ENCODE data around the gene TTC33.
"Not testable (repeated sequence)": the region's sequence is repeated elsewhere in the genome, so short reads cannot be mapped to it uniquely, and the experiment has no call there.

TTC33 gene

GRCh38 chr5:40601198-40601868, 154.4 kb downstream of the TTC33 start:
- no peak for DNase-seq

GRCh38 chr5:40600383-40600782, 155.4 kb downstream of the TTC33 start:
- DNase-seq: no peak

GRCh38 chr5:40599676-40600075, 156.1 kb downstream of the TTC33 start:
- no peak for DNase-seq

GRCh38 chr5:40594811-40595210, 160.9 kb downstream of the TTC33 start:
- DNase-seq: no peak

- DNase-seq: not testable (repeated sequence)
Observed at GRCh38 chr5:40591727-40592396, 163.9 kb downstream of the TTC33 start.

GRCh38 chr5:40587376-40587775, 168.4 kb downstream of the TTC33 start:
- no peak for DNase-seq

- no peak for DNase-seq
Observed at GRCh38 chr5:40585537-40586267, 170.1 kb downstream of the TTC33 start.

- DNase-seq: no peak
Observed at GRCh38 chr5:40584054-40584453, 171.7 kb downstream of the TTC33 start.

GRCh38 chr5:40578501-40579451, 177.0 kb downstream of the TTC33 start:
- no peak for DNase-seq

GRCh38 chr5:40577718-40578117, 178.0 kb downstream of the TTC33 start:
- no peak for DNase-seq

GRCh38 chr5:40575921-40576320, 179.8 kb downstream of the TTC33 start:
- no peak for DNase-seq

GRCh38 chr5:40575411-40575810, 180.3 kb downstream of the TTC33 start:
- no peak for DNase-seq

GRCh38 chr5:40572937-40573336, 182.8 kb downstream of the TTC33 start:
- DNase-seq: no peak

- no peak for DNase-seq
Observed at GRCh38 chr5:40572391-40572790, 183.4 kb downstream of the TTC33 start.

GRCh38 chr5:40571729-40572128, 184.0 kb downstream of the TTC33 start:
- no peak for DNase-seq

GRCh38 chr5:40570408-40571129, 185.2 kb downstream of the TTC33 start:
- no peak for DNase-seq

GRCh38 chr5:40569546-40570270, 186.1 kb downstream of the TTC33 start:
- DNase-seq: no peak

GRCh38 chr5:40568548-40568947, 187.2 kb downstream of the TTC33 start:
- no peak for DNase-seq

GRCh38 chr5:40563173-40563572, 192.6 kb downstream of the TTC33 start:
- DNase-seq: not testable (repeated sequence)

- no peak for DNase-seq
Observed at GRCh38 chr5:40560474-40561110, 195.2 kb downstream of the TTC33 start.

- DNase-seq: no peak
Observed at GRCh38 chr5:40559306-40559705, 196.5 kb downstream of the TTC33 start.

All from activated CD4-positive, alpha-beta T cell treated with anti-CD3 and anti-CD28 coated beads, Interleukin-2, amount 50 U/mL, for 1 hour (primary cell).